Muscle of leg (tissue), 11 donors: Measurements from ENCODE around the gene LRMDA. TPM values are rescaled to one million over a fixed set of nuclear protein-coding genes. Genes with fewer than 3 reads are reported as not detected.

Source experiments
- DNase-seq: peaks from one replicate; pipeline ENCODE4 v3.0.0; 2013
- H3K27ac ChIP-seq: one replicate; pipeline ENCODE4 v1.5.1; 2013; ENCODE audit warnings: mild to moderate bottlenecking, low read length, control low read depth
- H3K27me3 ChIP-seq: one replicate; pipeline ENCODE4 v1.6.1; 2013; ENCODE audit warnings: low read length; ENCODE audit not compliant: control insufficient read depth, insufficient read depth
- H3K36me3 ChIP-seq: one replicate; pipeline ENCODE4 v1.6.1; 2013; ENCODE audit warnings: low read length; ENCODE audit not compliant: control insufficient read depth, insufficient read depth
- H3K4me1 ChIP-seq: one replicate; pipeline ENCODE4 v1.6.1; 2013; ENCODE audit warnings: low read length; ENCODE audit not compliant: control insufficient read depth, insufficient read depth
- H3K4me3 ChIP-seq: one replicate; pipeline ENCODE4 v1.5.1; 2013; ENCODE audit warnings: low read length, control low read depth
- H3K9me3 ChIP-seq: replicated peaks from 2 replicates; pipeline ENCODE4 v1.6.1; 2013; ENCODE audit warnings: low read depth, low read length; ENCODE audit not compliant: control insufficient read depth
- WGBS: methylation state at CpG from one replicate; pipeline ENCODE4 v1.1.5; 2013; ENCODE audit warnings: missing lambda C conversion rate; ENCODE audit not compliant: insufficient coverage; 5-methylcytosine and 5-hydroxymethylcytosine counted together
- polyA plus RNA-seq, 8 donors: library from polyadenylated mRNA; unstranded; fragments of 120-200 nt; gene quantifications; one replicate each; pipeline versions ENCODE4 v1.2.1 to v1.2.3, GENCODE V29; 2013; ENCODE audit warnings: inconsistent platforms in 1 of 8, low replicate concordance in 1 of 8; ENCODE audit not compliant: insufficient read length in 8 of 8, insufficient read depth in 1 of 8
- total RNA-seq: library from RNA; stranded (reverse); fragments of 120-200 nt; gene quantifications from one replicate; pipeline ENCODE4 v1.2.4, GENCODE V29; 2013

Gene LRMDA
- total and polyA plus RNA-seq, 9 donors = 4.8 to 7.9 (median 5.7) TPM

DNA sequence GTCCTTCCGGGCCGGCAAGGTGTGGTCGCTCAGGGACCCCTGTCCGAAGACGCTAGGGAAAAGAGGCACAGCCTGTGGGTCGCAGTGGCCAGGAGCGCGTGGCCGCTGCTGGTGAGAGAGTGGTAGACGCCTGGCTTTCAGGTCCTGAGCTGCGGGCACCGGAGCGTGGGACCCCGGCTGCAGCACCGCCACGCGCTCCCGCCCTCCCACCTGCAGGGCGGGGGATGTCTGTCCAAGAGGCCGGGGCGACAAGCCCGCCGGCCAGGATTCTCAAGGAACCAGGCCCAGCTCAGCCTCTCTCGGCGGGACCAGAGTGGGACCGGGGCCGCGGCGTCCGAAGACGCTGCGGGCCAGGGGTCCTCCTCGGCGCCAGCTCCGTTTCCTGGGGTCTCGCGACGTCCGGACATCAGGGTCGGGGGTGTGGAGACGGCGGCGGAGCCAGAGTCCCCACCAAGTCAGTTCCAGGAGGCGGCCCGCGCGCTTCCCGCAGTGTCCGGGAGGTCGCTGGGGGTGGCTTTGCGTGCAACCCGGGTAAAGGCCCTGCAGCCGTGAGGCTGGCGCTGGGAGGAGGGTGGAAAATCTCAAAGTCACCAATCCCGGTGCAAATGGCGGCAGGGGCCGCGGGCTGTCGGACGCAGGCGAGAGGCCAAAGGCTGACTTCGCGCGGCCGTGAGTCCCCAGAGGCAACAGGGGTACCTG is 35.3 kb upstream of the LRMDA start:
- Histone ChIP-seq H3K4me3 (peak overlapping the region; percentile 48), H3K27ac (peak overlapping the region; percentile 71), H3K4me1 (peaks cover 24% of the 10 kb centered on the region), H3K9me3 (no peaks in the 10 kb centered on the region), H3K36me3 (peaks cover 7% of the 10 kb centered on the region), H3K27me3 (peaks cover 79% of the 10 kb centered on the region)
- 8% methylated on average over 64 of the region's 65 CpGs for WGBS
- peak; percentile 33 for DNase-seq

DNA sequence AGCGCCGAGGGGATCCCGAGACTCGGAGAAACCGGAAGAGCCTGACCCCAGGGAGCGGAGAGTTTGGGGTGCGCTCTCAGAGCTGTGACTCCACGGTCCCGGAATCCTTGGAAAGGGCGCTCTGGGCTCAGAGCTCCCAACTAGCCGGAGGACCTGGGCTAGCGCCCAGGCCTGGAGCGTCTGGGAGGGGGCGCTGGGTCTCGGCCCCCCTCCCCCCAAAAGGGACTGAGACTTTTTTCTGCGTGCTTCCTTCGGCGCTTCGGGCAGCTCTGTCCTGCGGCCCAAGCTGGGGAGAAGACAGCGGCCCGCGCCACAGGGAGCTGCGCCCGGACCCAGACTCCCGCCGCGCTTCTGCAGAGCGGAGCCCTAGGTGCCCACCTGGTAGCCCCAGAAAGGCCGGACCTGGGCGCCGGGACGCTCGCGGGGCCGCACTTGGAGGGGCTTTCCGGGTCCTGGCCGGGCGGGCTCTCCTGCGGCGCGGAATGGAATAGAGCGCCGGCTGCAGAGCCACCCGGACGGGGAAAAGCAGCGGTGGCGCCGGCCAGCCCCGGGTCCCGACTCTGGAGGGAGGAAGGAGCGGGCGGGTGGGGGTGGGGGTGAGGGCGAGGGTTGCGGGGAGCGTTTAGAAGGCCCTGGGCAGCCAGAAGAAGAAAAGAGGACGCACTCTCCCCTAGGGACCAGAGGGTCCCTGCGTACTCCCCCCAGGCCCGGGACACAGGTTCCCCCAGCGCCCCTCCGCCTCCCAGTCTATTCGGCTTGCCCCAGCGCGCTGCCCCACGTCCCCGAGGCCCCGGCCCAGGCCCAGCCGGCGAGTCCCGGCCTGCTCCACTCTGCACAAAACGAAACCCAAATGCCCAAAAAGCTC is 34.6 kb upstream of the LRMDA start:
- peak overlapping the region; percentile 48 for H3K4me3 ChIP-seq
- WGBS = 12% methylated on average over 43 of the region's 71 CpGs
- DNase-seq = peak; percentile 64
- peaks cover 7% of the 10 kb centered on the region for H3K36me3 ChIP-seq
- H3K27ac ChIP-seq = peak overlapping the region; percentile 71
- no peaks in the 10 kb centered on the region for H3K9me3 ChIP-seq
- peaks cover 24% of the 10 kb centered on the region for H3K4me1 ChIP-seq
- peaks cover 77% of the 10 kb centered on the region for H3K27me3 ChIP-seq

DNA sequence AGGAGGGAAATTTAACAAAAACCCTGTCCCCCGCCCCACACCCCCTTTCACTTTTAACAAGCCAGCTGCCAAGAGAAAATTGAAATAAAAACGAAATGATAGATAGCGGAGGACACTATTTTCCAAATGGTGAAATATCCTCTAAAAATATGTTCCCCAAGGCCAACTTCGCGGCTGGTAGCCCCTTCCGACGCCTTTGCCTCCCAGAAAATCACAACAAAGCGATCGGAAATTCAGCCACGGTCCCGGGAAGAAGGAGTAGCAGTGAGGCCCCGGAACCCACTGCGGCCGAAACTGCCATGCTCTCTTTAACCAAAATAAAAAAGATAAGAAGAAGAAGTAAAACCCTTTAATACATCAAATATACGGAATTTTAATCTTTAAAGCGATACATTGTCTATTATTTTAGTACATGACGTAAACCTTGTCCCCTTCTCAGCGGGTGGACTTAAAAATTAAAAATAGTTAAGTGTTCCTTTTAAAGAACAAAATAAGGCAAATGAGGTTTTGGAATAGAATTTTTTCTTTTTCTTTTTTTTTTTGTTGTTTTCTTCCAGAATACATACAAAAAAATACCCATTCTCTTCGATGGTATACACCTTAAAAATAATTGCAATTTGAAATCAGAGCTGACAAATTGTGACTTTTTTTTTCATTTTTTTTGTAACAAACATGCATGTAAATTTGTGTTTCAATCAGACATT is 33.8 kb upstream of the LRMDA start:
- Histone ChIP-seq H3K27ac (peak overlapping the region; percentile 71), H3K4me1 (peaks cover 25% of the 10 kb centered on the region), H3K36me3 (peaks cover 7% of the 10 kb centered on the region), H3K9me3 (no peaks in the 10 kb centered on the region), H3K4me3 (peak overlapping the region; percentile 48), H3K27me3 (peaks cover 73% of the 10 kb centered on the region)
- DNase-seq = peak; percentile 45
- WGBS = no CpG with 5 or more reads among the region's 19 CpGs

DNA sequence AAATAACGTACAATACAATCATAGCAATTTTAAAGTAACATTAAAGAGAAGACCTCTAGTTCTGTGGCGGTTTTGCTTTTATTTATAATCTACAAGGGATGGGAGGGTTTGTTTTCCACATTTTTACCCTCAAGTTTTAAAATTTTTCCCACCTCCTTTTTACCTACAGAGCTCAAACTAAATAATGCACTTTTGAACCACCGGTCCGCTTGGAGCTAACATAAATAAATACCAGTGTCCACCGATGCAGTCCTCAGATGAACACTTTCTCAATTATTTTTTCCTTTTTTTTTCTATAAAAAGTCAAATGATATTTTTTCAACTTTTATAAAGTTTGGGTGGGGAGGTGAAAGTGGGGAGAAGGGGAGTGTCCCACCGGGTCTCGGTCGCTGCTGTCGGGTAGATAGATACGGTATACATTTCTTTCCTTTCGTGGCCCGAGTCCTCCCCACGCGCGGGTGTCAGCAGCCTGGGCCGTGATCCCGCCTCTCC is 33.2 kb upstream of the LRMDA start:
- peak; percentile 21 for DNase-seq
- peak overlapping the region; percentile 87 for H3K4me3 ChIP-seq
- H3K27ac ChIP-seq = peak overlapping the region; percentile 35
- peaks cover 75% of the 10 kb centered on the region for H3K27me3 ChIP-seq
- 73% methylated on average over 3 of the region's 17 CpGs for WGBS
- H3K36me3 ChIP-seq = peaks cover 7% of the 10 kb centered on the region
- peaks cover 31% of the 10 kb centered on the region for H3K4me1 ChIP-seq
- H3K9me3 ChIP-seq = no peaks in the 10 kb centered on the region

DNA sequence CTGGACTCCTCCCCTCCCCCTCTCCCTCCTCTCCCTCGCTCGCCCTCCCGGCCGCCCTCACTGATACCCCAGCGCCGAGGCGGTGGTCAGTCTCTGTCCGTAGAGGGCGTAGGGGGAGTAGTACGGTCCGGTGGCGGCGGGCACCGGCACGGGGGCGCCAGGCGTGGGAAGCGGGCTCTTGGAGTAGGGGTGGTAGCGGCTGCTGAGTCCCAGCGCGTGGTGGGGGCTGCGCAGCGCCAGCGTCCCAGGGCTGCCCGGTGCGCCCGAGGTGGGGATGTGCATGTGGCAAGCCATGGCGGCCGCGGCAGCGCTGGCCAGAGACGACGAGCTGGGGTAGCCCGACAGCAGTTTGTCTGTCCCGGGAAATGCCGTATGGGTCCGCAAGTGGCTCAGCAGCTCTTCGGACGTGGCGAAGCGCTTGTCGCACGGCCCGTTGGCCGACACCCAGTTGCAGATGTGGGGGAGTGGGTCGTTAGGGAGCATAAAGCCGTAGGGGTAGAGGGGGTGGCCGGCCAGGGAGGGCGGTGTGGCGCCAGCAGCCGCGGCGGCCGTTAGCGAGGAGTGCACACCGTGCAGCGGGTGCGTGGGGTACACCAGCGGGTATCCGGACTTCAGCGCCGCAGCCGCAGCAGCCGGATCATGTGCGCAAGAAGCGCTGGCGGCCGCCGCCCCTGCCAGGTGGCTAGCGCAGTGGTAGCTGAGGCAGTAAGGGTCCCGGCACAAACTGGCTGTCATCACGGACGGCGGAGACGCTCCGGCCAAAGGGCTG is 32.5 kb upstream of the LRMDA start:
- Histone ChIP-seq H3K4me1 (peaks cover 37% of the 10 kb centered on the region), H3K36me3 (peaks cover 7% of the 10 kb centered on the region), H3K27me3 (peaks cover 80% of the 10 kb centered on the region), H3K27ac (peak overlapping the region; percentile 35), H3K9me3 (no peaks in the 10 kb centered on the region), H3K4me3 (peak overlapping the region; percentile 87)
- DNase-seq = peak; percentile 32
- 26% methylated on average over 69 of the region's 76 CpGs for WGBS

DNA sequence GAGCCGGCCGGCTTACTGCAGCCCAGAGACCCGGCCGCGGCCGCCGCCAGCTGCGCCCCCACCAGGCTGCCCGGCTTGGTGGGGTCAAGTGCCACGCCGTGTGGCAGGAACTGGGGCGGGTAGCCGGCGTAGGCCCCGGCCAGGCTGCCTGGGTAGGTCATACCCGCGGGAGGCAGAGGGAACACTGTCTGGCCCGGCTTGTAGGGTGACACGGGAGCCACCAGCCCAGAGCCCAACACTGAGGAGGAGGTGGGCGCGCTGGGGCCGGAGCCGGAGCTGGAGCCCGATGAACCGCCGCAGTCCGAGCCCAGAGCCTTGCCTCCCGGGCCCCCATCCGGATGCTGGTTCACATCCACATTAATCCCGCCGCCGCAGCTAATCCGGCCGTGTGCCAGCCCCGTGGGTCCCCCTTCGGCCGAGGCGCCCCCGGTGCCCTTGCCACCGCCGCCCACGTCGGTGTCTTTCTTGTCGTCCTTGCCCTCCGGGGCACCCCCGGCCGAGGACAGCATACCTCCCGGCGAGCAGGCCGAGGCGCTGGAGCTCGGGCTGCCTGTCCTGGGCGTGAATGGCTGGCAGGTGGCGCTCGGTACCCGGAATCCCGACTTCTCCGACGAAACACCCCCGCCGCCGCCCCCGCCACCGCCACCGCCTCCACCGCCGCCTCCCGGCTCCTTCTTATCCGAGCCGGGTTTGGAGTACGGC is 31.8 kb upstream of the LRMDA start:
- peaks cover 7% of the 10 kb centered on the region for H3K36me3 ChIP-seq
- peaks cover 80% of the 10 kb centered on the region for H3K27me3 ChIP-seq
- peak; percentile 86 for DNase-seq
- WGBS = 4% methylated on average over 66 of the region's 71 CpGs
- H3K9me3 ChIP-seq = no peaks in the 10 kb centered on the region
- H3K4me3 ChIP-seq = peak overlapping the region; percentile 87
- H3K27ac ChIP-seq = peak overlapping the region; percentile 99
- peaks cover 44% of the 10 kb centered on the region for H3K4me1 ChIP-seq

DNA sequence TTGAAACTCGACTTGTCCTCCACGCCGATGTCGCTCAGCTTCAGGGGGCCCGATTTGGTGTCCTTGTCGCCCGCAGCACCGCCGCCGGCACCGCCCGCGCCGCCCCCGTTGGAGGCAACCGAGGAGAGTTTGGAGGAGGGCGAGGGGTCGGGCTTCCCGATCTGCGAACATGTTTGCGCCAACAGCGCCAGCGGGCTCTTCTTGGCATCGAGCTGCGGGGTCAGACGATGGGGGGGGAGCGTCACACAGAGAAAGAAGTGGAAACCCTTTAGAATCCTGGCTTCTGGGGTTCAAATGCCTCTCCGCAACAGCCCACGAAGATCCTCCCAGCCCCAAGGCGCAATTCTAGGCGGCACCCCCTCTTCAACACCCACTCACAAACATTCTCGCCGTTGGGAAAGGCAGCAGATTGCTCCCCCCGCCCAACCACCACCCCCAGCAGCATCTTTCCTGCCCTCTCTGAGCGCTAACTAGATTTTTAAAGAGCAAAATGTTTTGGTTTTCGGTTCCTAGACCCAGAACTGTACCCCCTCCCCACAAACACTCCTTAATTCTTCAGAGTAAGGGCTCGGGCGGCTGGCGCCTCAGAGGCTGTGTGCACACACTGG is 31.2 kb upstream of the LRMDA start:
- H3K4me3 ChIP-seq = peak overlapping the region; percentile 87
- no peak for DNase-seq
- H3K27ac ChIP-seq = peak overlapping the region; percentile 99
- peaks cover 80% of the 10 kb centered on the region for H3K27me3 ChIP-seq
- H3K4me1 ChIP-seq = peaks cover 45% of the 10 kb centered on the region
- H3K9me3 ChIP-seq = no peaks in the 10 kb centered on the region
- under 1% methylated on average over 38 of the region's 39 CpGs for WGBS
- peaks cover 7% of the 10 kb centered on the region for H3K36me3 ChIP-seq

DNA sequence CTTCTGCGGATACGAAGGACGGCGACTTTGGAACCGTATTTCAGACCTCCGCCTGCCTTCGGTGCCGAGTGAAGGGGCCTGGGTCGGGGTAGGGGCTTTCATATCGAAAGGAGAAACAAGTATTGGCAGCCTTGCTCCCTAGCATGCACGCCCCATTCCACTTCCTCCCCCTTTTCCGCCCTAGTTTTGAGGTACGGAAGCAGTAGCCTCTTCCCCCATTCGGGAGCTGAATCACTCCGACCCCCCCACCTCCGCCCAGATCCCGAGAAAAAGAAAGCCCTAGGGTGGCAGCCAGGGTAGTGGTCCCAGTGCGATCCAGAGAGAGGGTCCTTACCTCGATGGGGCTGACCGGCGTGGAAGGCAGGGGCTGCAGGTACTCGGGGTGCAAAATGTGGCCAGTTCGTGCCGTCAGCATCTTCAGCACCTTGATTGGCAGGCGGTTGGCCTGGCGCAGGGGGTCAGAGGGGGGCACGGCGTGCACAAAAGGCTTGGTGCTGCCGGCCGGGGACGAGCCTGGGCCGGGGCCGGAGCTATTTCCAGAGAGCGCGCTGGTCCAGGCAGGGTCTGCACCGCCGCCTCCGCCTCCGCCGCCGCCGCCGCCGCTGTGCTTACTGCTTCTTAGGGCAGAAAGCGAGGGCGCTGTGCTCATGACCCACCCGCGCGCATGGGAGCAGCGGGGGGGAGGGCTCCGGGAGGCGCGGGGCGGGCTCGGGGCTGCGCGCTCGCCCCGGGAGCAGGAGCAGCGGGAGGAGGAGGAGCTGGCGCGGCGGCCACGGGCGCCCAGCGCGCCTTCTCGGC is 30.5 kb upstream of the LRMDA start:
- peak; percentile 80 for DNase-seq
- Histone ChIP-seq H3K4me3 (peak overlapping the region; percentile 87), H3K27me3 (peaks cover 81% of the 10 kb centered on the region), H3K9me3 (no peaks in the 10 kb centered on the region), H3K4me1 (peaks cover 42% of the 10 kb centered on the region), H3K27ac (peak overlapping the region; percentile 99), H3K36me3 (peaks cover 7% of the 10 kb centered on the region)
- under 1% methylated on average over 65 of the region's 68 CpGs for WGBS
